HCT116 (cell line): ENCODE data around the gene U2AF1L4. TPM values are rescaled to one million over a fixed set of nuclear protein-coding genes. Genes with fewer than 3 reads are reported as not detected.

Source experiments
- ATAC-seq: fragments of 200-7000 bp; cut with Tn5 transposase; 2 replicates; pipeline ENCODE4 v1.9.1; 2020; ENCODE audit warnings: mild to moderate bottlenecking, moderate library complexity
- BruUV-seq: library from RNA; stranded (reverse); fragments of 400-500 nt; replicated peaks from 2 replicates; lab custom pipeline; 2021; lab: Mats Ljungman, UMichigan
- CTCF ChIA-PET: fragments of 300-600 bp; sonication (Branson Sonifier 250); formaldehyde crosslinking; loops from one replicate; lab custom pipeline; 2021; ENCODE audit warnings: antibody characterized with exemption; lab: Charles Lee
- POLR2A ChIA-PET: fragments of 300-600, 350-600 bp; sonication (Branson Sonifier 250); formaldehyde crosslinking; loops from one replicate; lab custom pipeline; 2021; ENCODE audit warnings: antibody characterized with exemption; lab: Charles Lee
- RAD21 ChIA-PET, 2 experiments: fragments of 300-600 bp; sonication (Branson Sonifier 250); formaldehyde crosslinking; loops; one replicate each; lab custom pipeline; 2023; ENCODE audit warnings: low total read pairs in 2 of 2; ENCODE audit not compliant: uncharacterized antibody in 2 of 2, unreplicated experiment in 2 of 2, low non-redundant PET in 1 of 2; lab: Charles Lee
- DNase-seq: peaks from one replicate; pipeline ENCODE4 v3.0.0-alpha.2; 2010; ENCODE audit warnings: low read depth, low spot score
- H2AFZ ChIP-seq: fragments of 200-600 bp; shearing (Covaris generic), sonication (generic); 2 replicates; pipeline ENCODE4 v1.6.1; 2017; ENCODE audit warnings: low read depth, mixed run types, mixed read lengths, antibody characterized with exemption, low read length; ENCODE audit not compliant: poor library complexity, severe bottlenecking
- H3K27ac ChIP-seq: 2 replicates; pipeline ENCODE4 v1.5.1; 2012; ENCODE audit warnings: low read depth, low read length
- H3K27me3 ChIP-seq: fragments of 200-600 bp; sonication (generic); 2 replicates; pipeline ENCODE4 v1.6.1; 2016; ENCODE audit warnings: mixed run types, low read length, mixed read lengths; ENCODE audit not compliant: insufficient read depth
- H3K36me3 ChIP-seq, 2 experiments: fragments of 200-500 bp in 1 of 2; fragments of 200-600 bp in 1 of 2; sonication (Bioruptor generic) in 1 of 2; sonication (generic) in 1 of 2; 2 replicates each; pipeline versions ENCODE4 v1.5.1 to v1.6.1; 2014 to 2016; ENCODE audit warnings: low read length in 2 of 2, inconsistent platforms in 1 of 2, mixed read lengths in 1 of 2, mixed run types in 1 of 2; ENCODE audit not compliant: insufficient read depth in 2 of 2, control insufficient read depth in 1 of 2
- H3K4me1 ChIP-seq, 2 experiments: fragments of 200-600 bp in 1 of 2; sonication (generic) in 1 of 2; 2 replicates each; pipeline versions ENCODE4 v1.5.1 to v1.6.1; 2012 to 2017; ENCODE audit warnings: low read length in 2 of 2, inconsistent platforms in 1 of 2, mild to moderate bottlenecking in 1 of 2, mixed read lengths in 1 of 2, mixed run types in 1 of 2, moderate library complexity in 1 of 2; ENCODE audit not compliant: insufficient read depth in 2 of 2, control insufficient read depth in 1 of 2
- H3K4me2 ChIP-seq: fragments of 200-600 bp; sonication (generic); 2 replicates; pipeline ENCODE4 v1.6.1; 2017; ENCODE audit warnings: mixed run types, low read length, mixed read lengths
- H3K4me3 ChIP-seq, 2 experiments: fragments of 200-600 bp in 1 of 2; sonication (generic) in 1 of 2; replicated peaks in 1 of 2; 2 replicates each; pipeline ENCODE4 v1.5.1; 2011 to 2016; ENCODE audit warnings: low read length in 2 of 2, control low read depth in 1 of 2, low read depth in 1 of 2, mild to moderate bottlenecking in 1 of 2, mixed read lengths in 1 of 2, mixed run types in 1 of 2
- H3K79me2 ChIP-seq: fragments of 200-600 bp; sonication (generic); 2 replicates; pipeline ENCODE4 v1.6.1; 2017; ENCODE audit warnings: mild to moderate bottlenecking, mixed run types, low read length, moderate library complexity, mixed read lengths; ENCODE audit not compliant: insufficient read depth
- H3K9ac ChIP-seq: fragments of 200-600 bp; sonication (generic); 2 replicates; pipeline ENCODE4 v1.6.1; 2016; ENCODE audit warnings: low read length, mixed read lengths
- H3K9me2 ChIP-seq: fragments of 200-600 bp; sonication (generic), shearing (Covaris generic); 2 replicates; pipeline ENCODE4 v1.6.1; 2017; ENCODE audit warnings: mixed run types, mild to moderate bottlenecking, moderate library complexity; ENCODE audit not compliant: insufficient read depth
- H3K9me3 ChIP-seq, 2 experiments: fragments of 200-500 bp in 1 of 2; fragments of 200-600 bp in 1 of 2; sonication (Bioruptor generic) in 1 of 2; sonication (generic) in 1 of 2; 2 replicates each; pipeline ENCODE4 v1.6.1; 2014 to 2017; ENCODE audit warnings: low read length in 2 of 2, mixed read lengths in 2 of 2, inconsistent platforms in 1 of 2, low read depth in 1 of 2, mild to moderate bottlenecking in 1 of 2, mixed run types in 1 of 2, moderate library complexity in 1 of 2; ENCODE audit not compliant: control insufficient read depth in 1 of 2, insufficient read depth in 1 of 2
- H4K20me1 ChIP-seq: fragments of 200-600 bp; sonication (generic), shearing (Covaris generic); 2 replicates; pipeline ENCODE4 v1.6.1; 2017; ENCODE audit warnings: mixed run types, mild to moderate bottlenecking, moderate library complexity; ENCODE audit not compliant: insufficient read depth
- CTCF ChIP-seq, 3 experiments: fragments of 200-600 bp in 1 of 3; sonication (generic) in 1 of 3; IDR thresholded peaks in 2 of 3; conservative IDR thresholded peaks in 1 of 3; 2 replicates each; pipeline ENCODE4 v1.5.1; 2012 to 2017; ENCODE audit warnings: low read depth in 2 of 3, low read length in 2 of 3, antibody characterized with exemption in 1 of 3, borderline replicate concordance in 1 of 3, control low read depth in 1 of 3, mild to moderate bottlenecking in 1 of 3, mixed read lengths in 1 of 3, mixed run types in 1 of 3, moderate library complexity in 1 of 3; ENCODE audit not compliant: insufficient read depth in 1 of 3
- EGR1 ChIP-seq: IDR thresholded peaks from 2 replicates; pipeline ENCODE4 v1.6.1; 2012; ENCODE audit warnings: low read depth
- EZH2 ChIP-seq: fragments of 200-600 bp; sonication (generic); IDR thresholded peaks from 2 replicates; pipeline ENCODE4 v1.6.1; 2017; ENCODE audit warnings: antibody characterized with exemption, mixed run types
- FOSL1 ChIP-seq: IDR thresholded peaks from 2 replicates; pipeline ENCODE4 v1.6.1; 2012; ENCODE audit warnings: low read depth
- JUND ChIP-seq: IDR thresholded peaks from 2 replicates; pipeline ENCODE4 v1.6.1; 2012
- POLR2A ChIP-seq: IDR thresholded peaks from 2 replicates; pipeline ENCODE4 v1.7.0; 2011; ENCODE audit warnings: borderline replicate concordance; ENCODE audit not compliant: insufficient read depth, insufficient read length; ENCODE audit errors: extremely low read depth
- RAD21 ChIP-seq: IDR thresholded peaks from 2 replicates; pipeline ENCODE4 v1.6.1; 2012; ENCODE audit warnings: low read depth, mild to moderate bottlenecking
- SP1 ChIP-seq: IDR thresholded peaks from 2 replicates; pipeline ENCODE4 v1.6.1; 2012; ENCODE audit warnings: low read depth
- SRF ChIP-seq: IDR thresholded peaks from 2 replicates; pipeline ENCODE4 v1.6.1; 2012; ENCODE audit warnings: low read depth
- TCF7L2 ChIP-seq: IDR thresholded peaks from 2 replicates; pipeline ENCODE4 v1.7.0; 2011; ENCODE audit warnings: borderline replicate concordance, inconsistent platforms; ENCODE audit not compliant: insufficient read depth, insufficient read length; ENCODE audit errors: extremely low read depth
- YY1 ChIP-seq: IDR thresholded peaks from 2 replicates; pipeline ENCODE4 v1.6.1; 2011; ENCODE audit warnings: low read length, low read depth, moderate library complexity, mild to moderate bottlenecking; ENCODE audit not compliant: insufficient replicate concordance; ENCODE audit errors: extremely low read depth
- ZBTB33 ChIP-seq: IDR thresholded peaks from 2 replicates; pipeline ENCODE4 v1.6.1; 2011; ENCODE audit warnings: mild to moderate bottlenecking, low read length, moderate library complexity; ENCODE audit not compliant: insufficient replicate concordance; ENCODE audit errors: extremely low read depth
- ZNF274 ChIP-seq: fragments of 200-500 bp; sonication (Bioruptor generic); IDR thresholded peaks from 2 replicates; pipeline ENCODE4 v1.6.1; 2014; ENCODE audit warnings: mild to moderate bottlenecking, low read depth, low read length, inconsistent platforms
- intact Hi-C: fragments of 100-400 bp; cut with micrococcal nuclease; formaldehyde crosslinking; loops from 2 replicates; pipeline ENCODE4 v1.10.0; 2022
- total RNA-seq: library from RNA; stranded (reverse); gene quantifications from one replicate; pipeline ENCODE4 v1.2.1, GENCODE V29; 2021; ENCODE audit not compliant: unreplicated experiment
- TF ChIP-seq, protein P1 (sequence below): IDR thresholded peaks from 2 replicates; pipeline ENCODE4 v1.6.1; 2012

The U2AF1L4 gene
- total RNA-seq, 1 experiment from 2014 or later, result 15.6 TPM

- no peak for TF ChIP-seq SP1
- TF ChIP-seq FOSL1, result no peak
- TF ChIP-seq RAD21, result no peak
- TF ChIP-seq YY1, result no peak
Measured at GRCh38 chr19:35750167-35750566, 4.9 kb upstream of the U2AF1L4 start (continued).

- no peaks in the 10 kb centered on the region for H4K20me1 ChIP-seq
- H3K9me2 ChIP-seq, result no peaks in the 10 kb centered on the region
- peaks cover 19% of the 10 kb centered on the region for H3K79me2 ChIP-seq
- peak within 1 kb of the TSS; percentile 54 for H3K27ac ChIP-seq
- POLR2A ChIA-PET, result interaction anchor here (0.6 to 2.1 kb wide), 17 partner anchors 8 to 239 kb away, joined by 3 to 20 read pairs (median 4); partner anchors contain the start of genes COX6B1, HSPB6 and PROSER3
- H3K9me3 ChIP-seq, result no peaks in the 10 kb centered on the region
- H3K4me2 ChIP-seq, result peak within 1 kb of the TSS; percentile 90
- intact Hi-C loops, result no loop called here
- CTCF ChIA-PET, result interaction anchor here (0.6 to 1.3 kb wide), 5 partner anchors 9 to 200 kb away, joined by 3 to 5 read pairs (median 3); partner anchors contain the start of gene PROSER3
- H3K4me3 ChIP-seq, result peak within 1 kb of the TSS; percentile 86 to 87
- TSS peak; percentile 24 for BruUV-seq
- H3K9ac ChIP-seq, result peak within 1 kb of the TSS; percentile 77
- no peaks in the 10 kb centered on the region; a peak in 2 of 4 replicates for H3K36me3 ChIP-seq
- peaks cover 20 to 29% of the 10 kb centered on the region in 2 experiments for H3K4me1 ChIP-seq
- DNase-seq (peak; percentile 99), ATAC-seq (peak; percentile 81)
- RAD21 ChIA-PET, result interaction anchor here in 1 of 2 experiments (0.6 to 0.9 kb wide), 2 partner anchors 8 to 9 kb away, joined by 3 to 6 read pairs; no protein-coding TSS in a partner anchor
- no peak within 1 kb of the TSS for H2AFZ ChIP-seq
- H3K27me3 ChIP-seq, result no peaks in the 10 kb centered on the region
- TF ChIP-seq CTCF (IDR thresholded peaks at IDR 0.05 in 2 of 3, conservative IDR thresholded peaks at IDR 0.05 in 1 of 3; ENCODE audit: borderline replicate concordance in 1 of 3, insufficient read depth in 1 of 3, low read depth in 2 of 3, low read length in 2 of 3) (no peak), EGR1 (peak; percentile 33; the same call in 1 of the 2 replicates), POLR2A (peak; percentile 71), ZBTB33 (peak; percentile 94), EZH2 (no peak), TCF7L2 (no peak), SP1 (peak; percentile 99), YY1 (peak; percentile 31), RAD21 (no peak), ZNF274 (no peak), SRF (no peak; the same call in 1 of the 2 replicates), JUND (no peak)
- TF ChIP-seq, protein P1, sequence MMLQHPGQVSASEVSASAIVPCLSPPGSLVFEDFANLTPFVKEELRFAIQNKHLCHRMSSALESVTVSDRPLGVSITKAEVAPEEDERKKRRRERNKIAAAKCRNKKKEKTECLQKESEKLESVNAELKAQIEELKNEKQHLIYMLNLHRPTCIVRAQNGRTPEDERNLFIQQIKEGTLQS, result no peak
Measured at GRCh38 chr19:35748106-35749020, 3.1 kb upstream of the U2AF1L4 start, which contains the start of gene LIN37. Gene LIN37, plus strand, starts transcription at chr19:35748576. Its CDS starts 149 bp downstream, at chr19:35748725.
